SU-DHL-6 (cell line): Measurements from ENCODE around the gene MCM9.
A peak's percentile ranks its signal among the peaks of the same experiment; 100 is the strongest.

Experiments used
- H2AFZ ChIP-seq: fragments of 200-600 bp; sonication (generic); 2 replicates; pipeline ENCODE4 v1.6.1; 2014; ENCODE audit warnings: low read depth, mild to moderate bottlenecking, moderate library complexity, mixed read lengths, antibody characterized with exemption, low read length; ENCODE audit not compliant: severe bottlenecking
- H3F3A ChIP-seq: fragments of 200-600 bp; shearing (Covaris generic); 2 replicates; pipeline ENCODE4 v1.6.0; 2016; ENCODE audit warnings: antibody characterized with exemption, mild to moderate bottlenecking; ENCODE audit not compliant: insufficient read depth
- H3K27ac ChIP-seq: fragments of 200-600 bp; sonication (generic); 2 replicates; pipeline ENCODE4 v1.5.1; 2016; ENCODE audit warnings: low read depth, mild to moderate bottlenecking, low read length, moderate library complexity, mixed read lengths
- H3K27me3 ChIP-seq: fragments of 200-600 bp; sonication (generic), shearing (Covaris generic); 2 replicates; pipeline ENCODE4 v1.6.0; 2014; ENCODE audit warnings: mild to moderate bottlenecking, low read length
- H3K36me3 ChIP-seq: fragments of 200-600 bp; sonication (generic); 2 replicates; pipeline ENCODE4 v1.6.1; 2014; ENCODE audit warnings: mild to moderate bottlenecking, low read length, mixed read lengths
- H3K4me2 ChIP-seq: fragments of 300-600, 200-600 bp; shearing (Covaris generic), sonication (generic); 2 replicates; pipeline ENCODE4 v1.6.0; 2014; ENCODE audit warnings: low read length, low read depth, mild to moderate bottlenecking; ENCODE audit not compliant: poor library complexity, severe bottlenecking
- H3K4me3 ChIP-seq: fragments of 200-600 bp; sonication (generic); 2 replicates; pipeline ENCODE4 v1.5.1; 2014; ENCODE audit warnings: antibody characterized with exemption, low read length, mild to moderate bottlenecking, mixed read lengths; ENCODE audit not compliant: insufficient read depth, poor library complexity, severe bottlenecking
- H3K79me2 ChIP-seq: fragments of 200-600 bp; sonication (generic); 2 replicates; pipeline ENCODE4 v1.6.1; 2014; ENCODE audit warnings: mild to moderate bottlenecking, low read length, moderate library complexity; ENCODE audit not compliant: insufficient read depth
- H3K9ac ChIP-seq: fragments of 200-600 bp; sonication (generic); 2 replicates; pipeline ENCODE4 v1.7.0; 2014; ENCODE audit warnings: mild to moderate bottlenecking, low read length
- H3K9me2 ChIP-seq: fragments of 200-600 bp; sonication (generic); replicated peaks from 2 replicates; pipeline ENCODE4 v1.6.1; 2014; ENCODE audit warnings: low read length; ENCODE audit not compliant: insufficient read depth
- H3K9me3 ChIP-seq: fragments of 200-600 bp; sonication (generic); 2 replicates; pipeline ENCODE4 v1.6.1; 2014; ENCODE audit warnings: low read length, mixed read lengths; ENCODE audit not compliant: insufficient read depth
- H4K20me1 ChIP-seq: fragments of 200-600 bp; sonication (generic); 2 replicates; pipeline ENCODE4 v1.6.1; 2014; ENCODE audit warnings: low read depth, mild to moderate bottlenecking, antibody characterized with exemption, low read length, moderate library complexity, mixed read lengths
- CTCF ChIP-seq: fragments of 200-600 bp; sonication (generic); IDR thresholded peaks from one replicate; pipeline ENCODE4 v1.5.1; 2017; ENCODE audit warnings: antibody characterized with exemption, mild to moderate bottlenecking, low read length, moderate library complexity; ENCODE audit not compliant: insufficient read depth, poor library complexity, severe bottlenecking
- EZH2phosphoT487 ChIP-seq: fragments of 200-600 bp; sonication (generic), shearing (Covaris generic); conservative IDR thresholded peaks from 2 replicates; pipeline ENCODE4 v1.6.1; 2018; ENCODE audit warnings: mild to moderate bottlenecking, antibody characterized with exemption, low read length, moderate library complexity, mixed read lengths

MCM9 gene

GRCh38 chr6:118935331-118935668 is 341 bp upstream of the MCM9 start:
- no peaks in the 10 kb centered on the region for H4K20me1 ChIP-seq
- H3K4me2 ChIP-seq, result peak overlapping the region; percentile 93
- H3K9ac ChIP-seq, result peak overlapping the region; percentile 100
- TF ChIP-seq EZH2phosphoT487 (no peak), CTCF (no peak)
- H3K9me3 ChIP-seq, result no peaks in the 10 kb centered on the region
- H3K36me3 ChIP-seq, result peaks cover 13% of the 10 kb centered on the region; the same call in 1 of the 2 replicates
- H3F3A ChIP-seq, result peaks cover 8% of the 10 kb centered on the region; the same call in 1 of the 2 replicates
- peak overlapping the region; percentile 36; the same call in 1 of the 2 replicates for H3K27ac ChIP-seq
- H3K27me3 ChIP-seq, result no peaks in the 10 kb centered on the region
- no peaks in the 10 kb centered on the region for H3K9me2 ChIP-seq
- peak overlapping the region; percentile 100 for H3K4me3 ChIP-seq
- H2AFZ ChIP-seq, result no peak overlapping the region
- H3K79me2 ChIP-seq, result peaks cover 27% of the 10 kb centered on the region

GRCh38 chr6:118933855-118934460 is 1.0 kb downstream of the MCM9 start:
- Histone ChIP-seq H3K36me3 (peaks cover 14% of the 10 kb centered on the region; the same call in 1 of the 2 replicates), H3K9me3 (no peaks in the 10 kb centered on the region), H3K27ac (no peak overlapping the region), H3K9ac (peak overlapping the region; percentile 100), H4K20me1 (no peaks in the 10 kb centered on the region), H3K9me2 (no peaks in the 10 kb centered on the region), H3F3A (peaks cover 8% of the 10 kb centered on the region; the same call in 1 of the 2 replicates), H3K4me3 (peak overlapping the region; percentile 100), H2AFZ (peak overlapping the region; percentile 100), H3K4me2 (peak overlapping the region; percentile 92), H3K27me3 (no peaks in the 10 kb centered on the region), H3K79me2 (peaks cover 30% of the 10 kb centered on the region)
- TF ChIP-seq EZH2phosphoT487, result no peak
- no peak for TF ChIP-seq CTCF

- Histone ChIP-seq H3K36me3 (peaks cover 14% of the 10 kb centered on the region; the same call in 1 of the 2 replicates), H3K27me3 (no peaks in the 10 kb centered on the region), H3F3A (peaks cover 8% of the 10 kb centered on the region; the same call in 1 of the 2 replicates), H3K4me2 (no peak overlapping the region), H3K4me3 (no peak overlapping the region), H4K20me1 (no peaks in the 10 kb centered on the region), H3K79me2 (peaks cover 30% of the 10 kb centered on the region), H3K27ac (no peak overlapping the region), H2AFZ (no peak overlapping the region), H3K9me3 (no peaks in the 10 kb centered on the region), H3K9ac (no peak overlapping the region), H3K9me2 (no peaks in the 10 kb centered on the region)
- TF ChIP-seq CTCF (no peak), EZH2phosphoT487 (no peak)
These were observed 2.5 kb downstream of the MCM9 start for GRCh38 chr6:118932421-118932820.
